GM04503 (cell line): ENCODE data around the gene TAF1B.

Experiments used
- DNase-seq: peaks from one replicate; pipeline ENCODE4 v3.0.0-alpha.2; 2012; ENCODE audit warnings: low read depth

TAF1B gene

DNA sequence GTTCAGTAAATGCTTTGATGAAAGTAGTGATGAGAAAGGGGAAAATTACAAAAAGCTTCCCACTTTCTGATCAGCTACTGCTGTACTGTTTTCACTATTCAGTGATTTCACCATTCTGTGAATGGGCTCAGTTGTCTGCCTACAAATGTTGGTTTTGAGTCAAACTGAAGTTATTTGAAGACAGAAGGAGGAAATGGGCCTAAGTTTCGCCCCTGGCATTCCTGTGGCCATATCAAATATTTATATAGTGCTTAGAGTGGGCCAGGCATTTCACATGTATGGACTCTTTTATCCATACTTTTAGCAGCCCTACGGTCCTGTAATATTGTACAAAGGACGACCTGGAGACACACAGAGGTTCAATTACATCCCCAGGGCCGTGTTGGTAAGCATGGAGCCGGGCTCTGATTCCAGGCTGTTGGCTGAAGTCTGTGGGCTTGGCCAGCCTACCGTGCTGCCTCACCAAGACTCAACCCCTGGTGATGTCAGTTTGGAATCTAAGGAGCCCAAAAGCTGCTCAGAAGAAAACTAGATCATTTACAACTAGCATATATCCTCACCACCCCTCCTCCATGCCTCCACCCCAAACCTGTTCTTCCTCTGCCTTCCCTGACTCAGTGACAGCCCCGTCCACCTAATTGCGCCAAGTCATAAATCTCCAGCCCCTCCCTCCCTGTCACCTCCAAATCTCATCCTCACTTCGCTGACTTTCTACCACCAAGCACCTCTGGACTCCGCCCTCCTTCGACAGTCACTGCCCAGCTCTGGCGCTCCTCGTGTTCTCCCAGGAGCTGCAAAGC, 98.1 kb downstream of the TAF1B start:
- peak; percentile 49 for DNase-seq

DNA sequence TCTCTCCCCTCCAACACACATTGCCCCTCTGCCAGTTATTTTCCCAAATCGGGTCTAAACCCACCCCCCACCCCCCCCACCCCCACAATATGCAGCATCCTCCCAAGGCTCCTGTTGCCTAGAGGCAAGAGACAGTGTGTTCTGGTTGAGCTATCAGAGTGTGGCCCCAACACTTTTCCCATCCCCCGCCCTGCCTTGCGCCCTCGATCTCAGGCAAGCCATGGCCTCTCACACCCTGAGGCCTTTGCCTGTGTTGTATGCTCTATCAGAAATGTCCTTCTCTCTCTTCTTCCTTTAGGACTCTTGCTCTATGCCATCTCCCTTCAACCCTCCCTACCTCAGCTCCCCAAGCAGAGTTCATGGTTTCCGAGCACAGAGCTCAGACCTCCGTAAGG, 98.7 kb downstream of the TAF1B start:
- no peak for DNase-seq

DNA sequence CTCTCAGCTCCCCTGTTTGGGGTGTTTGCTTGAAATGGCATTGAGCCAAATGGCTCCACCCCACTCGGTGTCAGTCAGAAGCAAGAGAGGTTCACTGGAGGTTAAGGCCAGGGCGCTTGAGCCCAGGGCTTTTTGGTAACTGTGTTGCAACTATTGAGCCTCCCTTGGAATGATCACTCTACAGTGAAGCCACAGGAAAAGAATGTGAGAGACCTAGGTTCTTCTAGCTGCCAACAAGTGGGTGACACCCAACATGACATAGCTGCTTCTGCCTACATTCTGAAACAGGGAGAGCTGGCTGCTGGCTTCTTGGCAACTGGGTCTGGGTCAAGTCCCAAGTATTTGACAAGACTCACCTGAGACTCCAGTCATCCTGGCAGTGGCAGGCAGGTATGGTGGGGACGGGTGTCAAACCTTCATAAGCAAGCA, 101.1 kb downstream of the TAF1B start:
- no peak for DNase-seq

DNA sequence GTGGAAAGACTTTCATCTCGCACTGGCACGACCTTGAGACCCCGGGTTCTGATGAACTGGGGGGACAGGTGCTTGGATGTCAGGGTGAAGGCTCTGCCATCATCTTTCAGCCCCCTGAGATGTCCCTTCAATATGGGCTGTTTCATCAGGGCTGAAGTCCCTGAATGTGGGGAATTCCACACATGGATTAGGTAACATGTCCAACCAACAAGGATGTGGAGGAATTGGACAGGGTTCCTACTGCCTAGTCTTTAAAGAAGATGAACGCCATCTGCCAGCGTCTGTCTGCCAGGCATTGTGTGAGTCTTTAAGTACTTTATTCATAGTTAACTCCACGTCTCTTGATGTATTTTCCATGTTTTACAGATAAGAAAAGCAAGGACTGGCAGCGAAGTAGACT, 102.3 kb downstream of the TAF1B start:
- no peak for DNase-seq

DNA sequence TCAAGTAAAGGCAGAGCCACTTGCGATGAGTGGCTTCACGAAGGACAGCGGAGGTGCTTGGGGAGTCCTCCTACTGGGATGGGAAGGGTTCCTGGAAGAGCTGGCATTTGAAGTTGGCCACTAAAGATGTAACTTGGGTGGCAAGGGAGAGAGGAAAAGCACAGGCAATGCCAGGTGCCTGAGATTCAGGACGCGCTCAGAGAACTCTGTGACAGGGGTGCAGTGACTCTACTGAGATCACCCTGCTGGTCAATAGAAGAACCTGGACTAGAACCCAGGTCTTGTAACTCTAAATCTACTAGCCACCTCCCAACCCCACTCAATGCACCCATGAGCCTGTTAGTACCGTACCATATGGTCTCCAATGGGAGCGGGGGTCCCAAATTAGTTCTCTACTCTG, 102.8 kb downstream of the TAF1B start:
- DNase-seq: no peak

DNA sequence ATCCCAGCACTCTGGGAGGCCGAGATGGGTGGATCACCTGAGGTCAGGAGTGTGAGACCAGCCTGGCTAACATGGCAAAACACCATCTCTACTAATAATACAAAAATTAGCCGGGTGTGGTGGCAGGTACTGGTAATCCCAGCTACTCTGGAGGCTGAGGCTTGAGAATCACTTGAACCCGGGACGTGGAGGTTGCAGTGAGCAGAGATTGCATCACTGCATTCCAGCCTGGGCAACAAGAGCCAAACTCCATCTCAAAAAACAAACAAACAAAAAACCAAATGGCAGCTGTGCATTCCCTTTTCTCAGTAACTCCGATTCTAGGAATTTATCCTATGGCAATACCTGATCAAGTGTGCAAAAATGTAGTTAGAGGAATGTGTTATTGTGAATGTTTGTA, 103.5 kb downstream of the TAF1B start:
- no peak for DNase-seq

DNA sequence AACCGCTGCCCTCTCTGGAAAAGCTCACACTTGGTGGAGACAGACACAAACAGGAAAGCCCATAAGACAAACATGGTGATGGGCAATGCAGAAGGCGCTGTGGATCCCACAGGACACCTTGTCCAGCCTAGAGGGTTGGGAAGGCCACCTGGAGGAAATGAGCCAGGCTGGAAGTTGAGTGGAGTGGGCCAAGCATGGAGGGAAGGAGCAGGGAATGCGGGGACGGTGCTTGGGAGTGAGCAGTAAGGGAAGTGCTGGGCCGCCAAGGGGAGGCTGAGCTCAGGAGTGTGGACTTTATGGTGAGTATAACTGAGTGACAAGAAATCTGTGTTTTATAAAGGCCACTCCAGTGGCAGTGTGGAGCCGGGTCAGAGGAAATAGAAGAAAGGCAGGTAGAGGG, 105.4 kb downstream of the TAF1B start:
- no peak for DNase-seq

DNA sequence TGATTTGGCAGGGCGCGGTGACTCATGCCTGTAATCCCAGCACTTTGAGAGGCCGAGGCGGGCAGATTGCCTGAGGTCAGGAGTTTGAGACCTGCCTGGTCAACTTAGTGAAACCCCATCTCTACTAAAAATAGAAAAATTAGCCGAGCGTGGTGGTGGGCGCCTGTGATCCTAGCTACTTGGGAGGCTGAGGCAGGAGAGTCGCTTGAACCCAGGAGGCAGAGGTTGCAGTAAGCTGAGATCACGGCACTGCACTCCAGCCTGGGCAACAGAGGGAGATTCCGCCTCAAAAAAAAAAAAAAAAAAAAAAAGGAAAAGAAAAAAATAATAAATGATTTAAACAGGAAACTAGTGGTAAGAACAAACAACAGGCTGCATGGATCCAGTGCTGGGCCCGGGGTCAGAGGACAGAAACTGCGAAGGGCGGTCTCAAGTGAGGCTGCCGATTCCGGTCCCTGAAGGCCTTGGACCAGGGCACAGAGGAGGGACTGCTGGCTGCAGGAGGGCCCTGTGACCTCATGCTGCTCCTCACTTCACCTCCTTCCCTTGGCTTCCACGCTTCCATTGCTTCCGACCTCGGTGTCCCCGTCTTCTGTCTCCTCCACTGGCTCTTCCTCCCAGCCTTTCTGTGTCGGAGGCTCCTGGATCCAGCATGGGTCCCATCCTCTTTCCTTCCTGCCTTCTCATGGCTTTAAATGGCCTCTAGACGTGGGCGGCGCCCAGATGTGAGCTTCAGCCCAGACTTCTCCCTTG, 106.1 kb downstream of the TAF1B start:
- no peak for DNase-seq

DNA sequence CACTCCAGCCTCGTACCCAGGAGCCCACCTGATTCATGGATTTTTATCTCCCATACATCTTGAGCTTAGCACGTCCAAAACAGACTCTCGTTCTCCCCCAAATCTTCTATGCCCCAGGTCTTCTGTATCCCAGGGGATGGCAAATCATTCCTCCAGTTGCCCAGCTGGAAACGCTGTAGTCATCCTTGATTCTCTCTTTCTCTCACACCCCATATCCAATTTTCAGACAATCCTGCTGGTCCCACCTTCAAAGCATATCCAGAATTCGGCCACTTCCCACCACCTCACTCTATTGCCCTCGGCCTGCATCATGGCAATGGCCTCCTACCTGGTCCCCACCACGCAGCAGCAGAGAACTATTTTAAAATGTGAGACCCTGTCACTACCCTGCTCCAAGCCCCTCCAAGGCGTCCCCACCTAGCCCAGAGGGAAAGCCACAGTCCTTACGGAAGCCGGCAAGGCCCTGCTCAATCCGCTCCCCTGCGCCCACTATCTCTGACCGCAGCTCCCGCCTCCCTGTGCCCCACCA, 106.8 kb downstream of the TAF1B start:
- DNase-seq: no peak

DNA sequence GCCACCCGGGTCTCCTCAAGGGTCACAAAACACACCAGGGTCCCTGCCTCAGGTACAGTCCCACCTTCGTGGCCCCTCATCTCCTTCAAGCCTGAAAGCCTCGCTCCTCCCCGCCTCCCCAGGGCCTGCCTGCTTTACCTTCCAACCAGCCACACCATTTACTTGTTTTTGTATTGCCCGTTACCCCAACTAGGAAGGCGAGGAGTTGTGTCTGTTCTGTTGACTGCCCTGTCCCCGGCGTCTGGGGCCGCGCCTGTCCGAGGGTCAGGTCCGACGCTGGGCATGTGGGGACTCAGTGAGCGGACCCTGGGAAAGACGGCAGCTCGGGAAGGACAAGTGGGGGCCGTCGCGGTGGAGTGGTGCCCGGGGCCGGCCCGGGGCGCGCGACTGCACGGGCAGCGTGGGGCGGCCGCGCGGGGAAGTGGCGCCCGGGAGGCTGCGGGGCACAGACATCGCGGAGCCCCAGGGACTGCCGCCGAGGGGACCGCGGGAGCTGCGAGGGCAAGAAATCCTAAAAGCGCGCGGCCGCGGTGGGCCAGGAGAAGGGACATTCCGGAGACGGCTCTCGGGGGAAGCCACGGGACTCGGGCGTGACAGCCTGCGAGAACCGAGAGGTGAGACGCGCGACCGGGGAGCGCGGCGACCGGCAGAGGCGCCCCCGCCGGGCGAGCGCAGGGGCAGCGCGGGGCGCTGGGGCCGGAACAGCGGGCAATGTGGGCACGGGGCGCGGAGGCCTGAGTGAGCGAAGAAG, 107.4 kb downstream of the TAF1B start:
- no peak for DNase-seq

DNA sequence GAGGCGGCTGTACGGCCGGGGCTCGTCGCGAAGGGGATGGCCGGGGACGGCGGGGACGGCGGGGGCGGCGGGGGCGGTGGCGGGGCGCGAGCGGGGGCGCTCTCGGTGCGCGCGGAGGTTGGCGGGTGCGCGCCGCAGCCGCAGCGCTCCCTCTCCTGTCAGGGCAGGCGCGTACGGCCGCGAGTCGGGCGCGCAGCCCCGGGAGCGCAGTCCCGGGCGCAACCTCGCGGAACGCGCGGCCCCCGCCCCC, 107.9 kb downstream of the TAF1B start:
- no peak for DNase-seq

DNA sequence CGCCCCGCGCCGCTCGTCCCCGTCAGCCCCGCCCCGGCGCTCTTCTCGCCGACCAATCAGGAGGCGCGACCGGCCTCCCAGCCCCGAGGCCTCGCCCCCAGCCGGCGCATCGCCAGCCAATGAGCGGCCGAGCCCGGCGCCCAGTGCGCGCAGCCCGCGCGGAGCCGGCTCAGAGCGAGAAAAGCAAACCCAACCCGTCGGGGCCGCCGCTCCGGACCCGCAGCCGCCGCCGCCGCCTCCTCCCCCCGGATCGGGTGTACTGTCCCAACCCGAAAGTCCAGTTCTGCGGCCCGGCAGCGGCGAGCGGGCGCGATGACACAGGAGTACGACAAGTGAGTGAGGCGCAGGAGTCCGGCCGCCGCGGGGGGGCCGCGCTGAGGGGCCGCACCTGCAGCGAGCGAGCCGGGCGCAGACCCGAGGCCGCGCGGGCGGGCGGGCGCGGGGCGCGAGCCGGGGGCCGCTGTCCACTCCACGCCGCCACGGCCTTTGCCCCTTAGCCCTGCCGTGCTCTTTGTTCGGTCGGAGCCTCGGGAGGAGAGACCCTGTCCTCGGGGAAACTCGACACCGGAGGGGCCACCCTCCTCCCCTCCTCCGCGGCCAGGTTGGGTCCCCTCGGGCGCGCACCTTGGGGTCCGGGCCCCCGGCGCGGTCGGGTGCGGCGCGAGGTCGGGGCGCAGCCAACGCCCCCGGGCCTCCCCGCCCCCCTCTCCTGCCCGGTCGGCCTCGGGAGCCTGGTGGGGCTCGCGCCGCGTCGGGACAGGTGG, 108.4 kb downstream of the TAF1B start, which contains the start of gene GRHL1:
Gene GRHL1 (plus strand): TSS at position 172 of the 764 bp plus-strand sequence. CDS start 141 bp downstream, at position 313.
- DNase-seq: no peak

DNA sequence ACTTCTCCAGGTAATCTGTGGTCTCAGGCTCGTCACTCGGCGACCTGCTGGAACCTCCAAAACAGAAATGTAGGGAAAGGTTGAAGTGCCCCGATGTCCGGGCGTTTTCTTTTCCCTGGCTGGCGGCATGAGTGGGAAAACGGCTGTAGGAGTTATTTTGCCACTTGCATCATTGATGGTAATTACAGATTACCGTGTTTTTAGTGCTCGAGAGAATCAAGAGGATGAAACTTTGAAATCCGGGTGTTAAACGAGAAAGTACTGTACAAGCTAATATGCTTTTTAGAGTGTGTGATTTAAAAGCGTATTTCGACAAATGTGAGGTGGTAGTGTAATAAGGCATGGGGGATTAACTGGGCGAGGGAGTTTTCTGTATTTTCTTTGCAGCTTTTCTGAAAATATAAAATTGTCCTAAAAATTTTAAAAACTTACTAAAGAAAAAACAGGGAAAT, 109.0 kb downstream of the TAF1B start:
- no peak for DNase-seq

DNA sequence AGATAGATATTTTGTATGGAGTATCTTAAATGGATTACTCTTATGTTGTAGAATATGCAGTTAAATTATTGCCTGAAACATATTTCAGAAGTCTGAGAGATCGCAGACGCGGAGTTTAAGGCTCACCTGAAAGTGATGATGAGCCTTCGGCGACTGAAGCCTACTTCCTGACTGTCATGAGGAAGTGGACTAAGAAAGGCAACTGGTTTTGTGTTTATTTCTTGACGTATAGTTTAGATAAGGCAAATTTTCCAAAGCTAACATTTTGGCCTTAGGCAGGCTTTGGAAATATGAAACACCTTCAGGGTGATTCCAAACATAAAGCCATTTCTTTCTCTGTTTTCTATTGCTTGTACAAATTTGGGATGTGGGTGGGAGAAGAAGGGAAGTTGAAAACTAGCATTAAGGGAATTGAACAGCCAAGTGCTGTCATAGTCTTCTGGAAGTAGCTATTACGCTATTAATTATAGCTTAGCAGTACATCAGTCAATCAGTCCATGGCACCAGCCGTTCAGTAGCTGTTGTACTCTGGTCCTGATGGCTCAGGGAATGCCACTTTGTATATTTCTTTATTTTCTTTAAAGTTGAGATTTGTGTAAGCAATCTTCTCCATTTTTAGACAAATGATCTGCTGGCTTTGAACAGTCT, 109.7 kb downstream of the TAF1B start:
- no peak for DNase-seq

DNA sequence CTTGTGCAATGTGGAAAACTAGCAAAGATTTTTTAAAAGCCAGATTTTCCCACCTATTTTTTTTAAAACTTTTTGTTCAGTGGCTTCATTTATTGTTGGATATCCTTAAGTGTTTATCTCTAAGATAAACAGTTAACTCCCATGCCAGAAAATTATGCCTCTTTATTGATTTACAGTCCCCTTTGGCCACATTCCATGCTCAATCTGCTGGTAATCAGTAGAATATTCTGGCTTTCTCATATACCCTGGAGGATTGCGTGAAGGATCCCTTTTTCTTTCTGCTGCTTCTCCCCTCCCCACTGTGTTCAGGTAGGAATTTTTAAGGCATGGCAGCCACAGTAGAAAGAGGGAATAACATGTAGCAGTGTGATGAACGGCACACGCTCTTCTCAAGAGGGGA, 110.9 kb downstream of the TAF1B start:
- DNase-seq: no peak

DNA sequence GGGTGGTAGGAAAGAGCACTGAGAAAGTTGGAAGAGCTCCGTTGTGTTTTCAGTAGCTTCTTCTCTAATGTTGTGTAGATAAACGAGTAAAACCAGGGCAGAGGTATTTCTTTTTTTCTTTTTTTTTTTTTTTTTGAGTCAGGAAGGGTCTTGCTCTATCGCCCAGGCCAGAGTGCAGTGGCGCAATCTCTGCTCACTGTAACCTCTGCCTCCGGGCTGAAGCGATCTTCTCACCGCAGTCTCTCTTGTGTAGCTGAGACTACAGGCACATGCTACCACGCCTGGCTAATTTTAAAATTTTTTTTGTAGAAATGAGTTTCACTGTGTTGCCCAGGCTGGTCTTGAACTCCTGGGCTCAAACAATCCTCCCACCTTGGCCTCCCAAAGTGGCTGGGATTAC, 114.8 kb downstream of the TAF1B start:
- no peak for DNase-seq

DNA sequence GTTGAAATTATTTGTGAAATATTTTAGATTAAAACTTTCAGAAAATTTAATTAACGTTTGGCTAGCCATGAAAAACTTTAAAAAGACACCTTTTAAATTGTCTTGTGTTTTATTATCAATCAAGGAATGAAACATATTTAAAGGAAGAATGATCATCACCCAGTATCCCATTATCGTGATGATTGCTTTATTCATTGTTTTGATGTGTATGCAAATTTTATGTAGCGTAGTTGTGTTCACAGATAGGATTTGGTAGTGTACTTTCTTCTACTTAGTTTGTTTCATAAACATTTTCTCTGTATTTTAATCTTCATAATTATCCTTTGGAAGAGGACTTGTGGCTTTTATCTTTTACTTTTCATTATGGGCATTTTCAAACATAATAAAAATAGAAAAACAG, 116.0 kb downstream of the TAF1B start:
- DNase-seq: no peak

DNA sequence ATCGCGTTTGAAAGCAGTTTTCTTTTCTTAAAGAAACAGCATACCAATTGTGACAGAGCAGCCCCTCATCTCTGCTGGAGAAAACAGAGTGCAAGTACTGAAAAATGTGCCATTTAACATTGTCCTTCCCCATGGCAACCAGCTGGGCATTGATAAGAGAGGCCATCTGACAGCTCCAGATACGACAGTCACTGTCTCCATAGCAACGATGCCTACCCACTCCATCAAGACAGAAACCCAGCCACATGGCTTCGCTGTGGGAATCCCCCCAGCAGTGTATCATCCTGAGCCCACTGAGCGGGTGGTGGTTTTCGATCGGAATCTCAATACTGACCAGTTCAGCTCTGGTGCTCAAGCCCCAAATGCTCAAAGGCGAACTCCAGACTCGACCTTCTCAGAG, 117.7 kb downstream of the TAF1B start:
- no peak for DNase-seq

DNA sequence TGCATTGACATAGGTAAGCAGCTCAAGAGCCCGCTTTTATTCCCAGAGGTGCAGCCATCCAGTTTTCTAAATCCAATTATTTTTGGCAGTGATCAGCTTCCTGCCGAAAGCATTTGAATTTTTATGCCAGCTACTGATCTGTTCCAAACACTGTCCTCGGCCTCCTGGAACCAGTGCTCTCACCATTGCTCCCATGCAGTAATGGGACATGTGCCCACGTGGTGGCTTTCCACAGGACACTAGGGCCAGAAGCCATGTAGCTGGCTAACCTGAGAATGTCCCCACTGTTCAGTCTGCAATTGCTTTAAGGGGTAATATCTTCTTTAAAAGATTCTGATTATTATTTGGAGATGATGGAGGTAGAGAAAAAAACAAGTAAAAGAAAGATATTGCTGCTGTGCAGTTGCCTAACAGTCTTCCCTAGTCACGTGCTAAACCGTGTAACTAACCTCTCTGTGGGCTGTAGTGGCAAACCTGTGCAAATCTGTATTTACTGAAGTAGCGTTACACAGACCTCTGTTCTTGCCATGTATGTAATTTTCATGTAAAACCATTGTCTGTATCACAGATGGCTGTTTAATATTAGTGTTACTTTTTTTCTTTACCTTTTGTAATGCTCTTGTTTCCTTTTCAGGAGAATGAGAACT, 121.2 kb downstream of the TAF1B start:
- DNase-seq: no peak

DNA sequence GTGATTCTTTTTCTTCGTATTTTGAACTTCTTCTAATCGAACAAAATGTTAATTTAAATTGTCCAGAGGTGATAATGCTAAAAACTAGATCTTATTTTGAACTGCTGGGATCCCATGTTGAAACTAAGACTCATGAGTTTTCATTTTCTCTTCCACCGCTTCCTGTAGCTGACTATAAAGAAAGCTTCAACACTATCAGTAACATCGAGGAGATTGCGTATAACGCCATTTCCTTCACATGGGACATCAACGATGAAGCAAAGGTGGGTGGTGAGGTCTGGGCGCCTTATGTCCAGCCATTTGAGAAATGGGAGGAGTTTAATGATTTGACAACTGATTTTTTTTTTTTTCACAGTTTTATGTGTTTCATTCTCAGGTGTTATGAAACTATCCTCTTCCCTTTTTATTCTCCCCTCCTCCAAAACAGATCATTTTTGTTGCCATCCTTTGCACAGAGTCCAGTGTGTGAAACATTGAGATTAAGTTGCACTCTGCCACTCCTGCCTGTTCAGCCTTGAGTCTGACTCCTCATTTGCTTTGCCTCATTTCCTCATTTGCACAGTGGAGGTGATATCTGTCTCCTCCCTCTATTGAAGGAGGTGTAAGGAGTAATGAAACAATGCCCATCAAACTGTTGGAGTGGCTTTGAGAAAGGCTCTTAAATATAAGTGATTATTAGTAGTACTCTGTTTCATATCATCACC, 122.0 kb downstream of the TAF1B start:
- DNase-seq: no peak
